Natural killer cell (primary cell): Measurements from ENCODE around the gene CABLES1. TPM values are rescaled to one million over a fixed set of nuclear protein-coding genes. Genes with fewer than 3 reads are reported as not detected.

Experiments used
- ATAC-seq, 3 donors: fragments of 150-1000 bp in 2 of 3; fragments of 200-7000 bp in 1 of 3; cut with Tn5 transposase; 1 replicate in 1 of 3; 2 replicates in 2 of 3; pipeline ENCODE4 v1.10.0; 2021; ENCODE audit warnings: mild to moderate bottlenecking in 2 of 3, moderate library complexity in 2 of 3
- DNase-seq, 2 donors: peaks; one replicate each; pipeline versions ENCODE4 v3.0.0 to v3.0.0-alpha.2; 2013 to 2021; ENCODE audit warnings: mixed read lengths in 1 of 2
- H3K27ac ChIP-seq: one replicate; pipeline ENCODE4 v1.5.1; 2013; ENCODE audit warnings: mild to moderate bottlenecking, low read length
- H3K27me3 ChIP-seq: one replicate; pipeline ENCODE4 v1.6.1; 2013; ENCODE audit warnings: low read length; ENCODE audit not compliant: control insufficient read depth, insufficient read depth
- H3K36me3 ChIP-seq: one replicate; pipeline ENCODE4 v1.6.1; 2013; ENCODE audit warnings: low read length; ENCODE audit not compliant: control insufficient read depth, insufficient read depth
- H3K4me1 ChIP-seq: one replicate; pipeline ENCODE4 v1.6.1; 2013; ENCODE audit warnings: low read length; ENCODE audit not compliant: control insufficient read depth, insufficient read depth
- H3K4me3 ChIP-seq: one replicate; pipeline ENCODE4 v1.5.1; 2013; ENCODE audit warnings: low read length
- H3K9me3 ChIP-seq: one replicate; pipeline ENCODE4 v1.6.1; 2013; ENCODE audit warnings: low read length; ENCODE audit not compliant: control insufficient read depth, insufficient read depth
- H3K27ac Mint-ChIP-seq, 2 donors: one replicate each; pipeline ENCODE4 v1.8.0; 2022; ENCODE audit warnings: mild to moderate bottlenecking in 2 of 2, mixed read lengths in 2 of 2, moderate library complexity in 1 of 2
- H3K27me3 Mint-ChIP-seq, 2 donors: one replicate each; pipeline ENCODE4 v1.8.0; 2022; ENCODE audit warnings: low read depth in 2 of 2, mixed read lengths in 2 of 2
- H3K36me3 Mint-ChIP-seq: one replicate; pipeline ENCODE4 v1.8.0; 2022; ENCODE audit warnings: mixed read lengths
- H3K4me1 Mint-ChIP-seq, 2 donors: one replicate each; pipeline ENCODE4 v1.8.0; 2022; ENCODE audit warnings: mixed read lengths in 2 of 2
- H3K4me3 Mint-ChIP-seq: one replicate; pipeline ENCODE4 v1.8.0; 2022; ENCODE audit warnings: mild to moderate bottlenecking, moderate library complexity, mixed read lengths
- H3K9me3 Mint-ChIP-seq, 2 donors: one replicate each; pipeline ENCODE4 v1.8.0; 2022; ENCODE audit warnings: mixed read lengths in 2 of 2
- WGBS: methylation state at CpG from one replicate; pipeline ENCODE4 v1.1.7; 2013; ENCODE audit warnings: missing lambda C conversion rate; ENCODE audit not compliant: insufficient coverage; 5-methylcytosine and 5-hydroxymethylcytosine counted together
- intact Hi-C: fragments of 100-400 bp; cut with micrococcal nuclease; formaldehyde crosslinking; loops from one replicate; pipeline ENCODE4 v1.14.2; 2022
- total RNA-seq, 4 donors: library from RNA; stranded (reverse); fragments of 120-200 nt in 1 of 4; gene quantifications; one replicate each; pipeline versions ENCODE4 v1.2.3 to v1.2.4, GENCODE V29; 2013 to 2022
- TF ChIP-seq, protein P1 (sequence below): fragments of 200-600 bp; IDR thresholded peaks from one replicate; pipeline ENCODE4 v1.8.0; 2022; ENCODE audit warnings: antibody characterized with exemption

Gene CABLES1
- total RNA-seq, 3 donors from 2014 or later (not counting 1 experiment from before 2014, with no cell fraction given): 1.3 to 2.2 (median 1.8) TPM

DNA sequence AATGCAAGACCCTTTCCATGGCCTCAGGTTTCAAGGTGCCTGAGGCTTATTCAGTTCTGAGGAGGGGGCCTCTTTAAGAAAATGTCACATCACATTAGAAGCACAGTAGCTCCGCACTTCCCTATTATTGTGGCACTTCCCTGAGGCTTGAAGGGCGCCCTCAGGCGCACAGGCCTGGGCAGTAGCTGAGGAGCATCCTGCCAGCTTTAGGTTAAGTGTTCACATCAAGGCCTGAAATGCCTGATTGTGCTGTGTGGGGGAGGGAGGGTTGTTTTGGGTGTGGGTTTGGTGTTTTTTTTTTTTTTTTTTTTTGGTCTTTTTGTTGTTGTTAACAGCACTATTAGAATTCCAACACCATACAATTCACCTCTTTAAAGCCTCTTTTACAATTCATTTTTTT is 107.9 kb downstream of the CABLES1 start:
- no peaks in the 10 kb centered on the region for H3K36me3 Mint-ChIP-seq
- no peaks in the 10 kb centered on the region for H3K27me3 Mint-ChIP-seq
- TF ChIP-seq, protein P1, sequence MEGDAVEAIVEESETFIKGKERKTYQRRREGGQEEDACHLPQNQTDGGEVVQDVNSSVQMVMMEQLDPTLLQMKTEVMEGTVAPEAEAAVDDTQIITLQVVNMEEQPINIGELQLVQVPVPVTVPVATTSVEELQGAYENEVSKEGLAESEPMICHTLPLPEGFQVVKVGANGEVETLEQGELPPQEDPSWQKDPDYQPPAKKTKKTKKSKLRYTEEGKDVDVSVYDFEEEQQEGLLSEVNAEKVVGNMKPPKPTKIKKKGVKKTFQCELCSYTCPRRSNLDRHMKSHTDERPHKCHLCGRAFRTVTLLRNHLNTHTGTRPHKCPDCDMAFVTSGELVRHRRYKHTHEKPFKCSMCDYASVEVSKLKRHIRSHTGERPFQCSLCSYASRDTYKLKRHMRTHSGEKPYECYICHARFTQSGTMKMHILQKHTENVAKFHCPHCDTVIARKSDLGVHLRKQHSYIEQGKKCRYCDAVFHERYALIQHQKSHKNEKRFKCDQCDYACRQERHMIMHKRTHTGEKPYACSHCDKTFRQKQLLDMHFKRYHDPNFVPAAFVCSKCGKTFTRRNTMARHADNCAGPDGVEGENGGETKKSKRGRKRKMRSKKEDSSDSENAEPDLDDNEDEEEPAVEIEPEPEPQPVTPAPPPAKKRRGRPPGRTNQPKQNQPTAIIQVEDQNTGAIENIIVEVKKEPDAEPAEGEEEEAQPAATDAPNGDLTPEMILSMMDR: no peak
- intact Hi-C loops: no loop called here
- peaks cover 23% of the 10 kb centered on the region for H3K4me1 ChIP-seq
- no peaks in the 10 kb centered on the region for H3K36me3 ChIP-seq
- H3K4me3 ChIP-seq: no peak overlapping the region
- H3K4me3 Mint-ChIP-seq: no peak overlapping the region
- ATAC-seq (no peak), DNase-seq (no peak)
- peaks cover 13 to 15% of the 10 kb centered on the region in 2 donors for H3K4me1 Mint-ChIP-seq
- WGBS: 79% methylated on average over 3 of the region's 3 CpGs
- no peaks in the 10 kb centered on the region for H3K9me3 ChIP-seq
- no peaks in the 10 kb centered on the region for H3K9me3 Mint-ChIP-seq
- no peak overlapping the region for H3K27ac Mint-ChIP-seq
- no peaks in the 10 kb centered on the region for H3K27me3 ChIP-seq
- no peak overlapping the region for H3K27ac ChIP-seq

DNA sequence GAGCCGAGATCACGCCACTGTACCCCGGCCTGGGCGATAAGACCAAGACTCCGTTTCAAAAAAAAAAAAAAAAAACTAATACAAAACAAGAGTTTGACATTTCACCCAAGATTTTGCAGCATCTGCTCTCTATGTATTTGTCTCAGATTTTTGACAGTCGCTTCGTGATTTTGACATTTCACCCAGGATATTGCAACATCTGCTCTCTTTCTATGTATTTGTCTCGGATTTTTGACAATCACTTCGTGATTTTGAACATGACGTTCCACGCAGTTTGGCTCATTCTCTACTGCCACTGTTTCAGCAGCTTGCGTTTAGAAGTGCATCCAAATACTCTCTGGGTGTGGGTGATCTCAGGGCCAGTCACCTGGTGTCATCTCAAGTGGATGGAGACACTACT is 108.5 kb downstream of the CABLES1 start:
- no peaks in the 10 kb centered on the region for H3K9me3 Mint-ChIP-seq
- ATAC-seq (no peak), DNase-seq (no peak)
- peaks cover 16% of the 10 kb centered on the region for H3K4me1 ChIP-seq
- no peaks in the 10 kb centered on the region for H3K36me3 ChIP-seq
- H3K4me1 Mint-ChIP-seq: peaks cover 6 to 8% of the 10 kb centered on the region in 2 donors
- no peak overlapping the region for H3K27ac ChIP-seq
- no peak overlapping the region for H3K27ac Mint-ChIP-seq
- no peak overlapping the region for H3K4me3 ChIP-seq
- H3K27me3 Mint-ChIP-seq: no peaks in the 10 kb centered on the region
- no peaks in the 10 kb centered on the region for H3K36me3 Mint-ChIP-seq
- 94% methylated on average over 12 of the region's 12 CpGs for WGBS
- no peaks in the 10 kb centered on the region for H3K9me3 ChIP-seq
- TF ChIP-seq, protein P1: no peak
- intact Hi-C loops: no loop called here
- H3K4me3 Mint-ChIP-seq: no peak overlapping the region
- H3K27me3 ChIP-seq: no peaks in the 10 kb centered on the region

DNA sequence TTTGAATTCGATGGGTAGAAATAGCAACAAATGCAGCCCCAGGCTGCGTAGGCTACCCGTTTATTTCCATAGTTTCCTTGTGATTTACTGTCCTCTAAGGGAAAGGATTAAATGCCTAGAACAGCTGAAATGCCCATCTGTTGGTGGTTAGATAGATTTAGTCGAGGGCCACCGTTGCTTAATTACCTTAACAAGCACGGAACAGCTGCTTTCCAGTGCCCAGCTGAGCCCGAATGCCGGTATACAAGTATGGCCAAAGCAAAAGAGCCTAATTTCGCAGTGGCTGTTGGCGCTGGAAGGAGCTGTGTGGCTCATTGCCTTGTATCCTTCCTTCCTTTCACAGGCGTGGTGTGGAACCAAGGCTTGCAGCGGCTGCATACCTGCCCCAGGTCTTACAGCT is 109.1 kb downstream of the CABLES1 start:
- DNase-seq: no peak
- no peak overlapping the region for H3K4me3 Mint-ChIP-seq
- no peak overlapping the region for H3K27ac ChIP-seq
- H3K4me1 Mint-ChIP-seq: peaks cover under 1 to 2% of the 10 kb centered on the region in 2 donors
- H3K9me3 ChIP-seq: peaks cover 3% of the 10 kb centered on the region
- intact Hi-C loops: no loop called here
- no peak for ATAC-seq
- no peaks in the 10 kb centered on the region for H3K36me3 ChIP-seq
- H3K9me3 Mint-ChIP-seq: no peaks in the 10 kb centered on the region
- no peak overlapping the region for H3K4me3 ChIP-seq
- TF ChIP-seq, protein P1: no peak
- H3K27ac Mint-ChIP-seq: no peak overlapping the region
- H3K27me3 ChIP-seq: no peaks in the 10 kb centered on the region
- no peaks in the 10 kb centered on the region for H3K27me3 Mint-ChIP-seq
- WGBS: 86% methylated on average over 12 of the region's 12 CpGs
- H3K4me1 ChIP-seq: peaks cover 10% of the 10 kb centered on the region
- no peaks in the 10 kb centered on the region for H3K36me3 Mint-ChIP-seq

DNA sequence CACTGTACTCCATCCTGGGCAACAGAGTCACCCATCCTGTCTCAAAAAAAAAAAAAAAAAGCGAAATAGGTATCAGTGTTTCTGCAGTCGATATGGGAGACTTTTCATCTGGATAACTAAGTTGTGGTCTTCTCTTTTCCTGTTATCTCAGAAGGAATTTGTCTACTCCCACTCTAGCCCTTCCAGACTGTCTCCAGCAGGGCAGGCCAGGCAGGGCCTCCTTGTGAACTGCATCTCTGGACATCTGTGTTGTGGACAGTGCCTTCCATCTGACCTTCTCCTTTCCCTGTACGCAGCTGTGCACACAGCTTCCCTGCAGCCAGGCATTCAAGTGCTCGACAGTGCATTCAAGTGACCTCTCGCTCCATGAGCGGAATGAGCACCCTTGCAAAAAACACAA is 110.2 kb downstream of the CABLES1 start:
- ATAC-seq (no peak), DNase-seq (no peak)
- intact Hi-C loops: no loop called here
- no peaks in the 10 kb centered on the region for H3K4me1 Mint-ChIP-seq
- H3K27me3 ChIP-seq: no peaks in the 10 kb centered on the region
- H3K27ac Mint-ChIP-seq: no peak overlapping the region
- TF ChIP-seq, protein P1: no peak
- no peaks in the 10 kb centered on the region for H3K27me3 Mint-ChIP-seq
- no peaks in the 10 kb centered on the region for H3K9me3 Mint-ChIP-seq
- H3K4me3 Mint-ChIP-seq: no peak overlapping the region
- H3K27ac ChIP-seq: no peak overlapping the region
- no peak overlapping the region for H3K4me3 ChIP-seq
- no peaks in the 10 kb centered on the region for H3K36me3 ChIP-seq
- H3K9me3 ChIP-seq: peaks cover 3% of the 10 kb centered on the region
- 97% methylated on average over 5 of the region's 6 CpGs for WGBS
- H3K36me3 Mint-ChIP-seq: no peaks in the 10 kb centered on the region
- peaks cover 4% of the 10 kb centered on the region for H3K4me1 ChIP-seq
